HepG2 (cell line): ENCODE results near the gene ADCY1. TPM values are rescaled to one million over a fixed set of nuclear protein-coding genes. Genes with fewer than 3 reads are reported as not detected.

Source experiments
- ARNT2 ChIP-seq: sonication (generic); formaldehyde crosslinking; IDR thresholded peaks from 2 replicates; pipeline ENCODE4 v1.8.0; 2022; ENCODE audit warnings: mild to moderate bottlenecking, low read depth, missing genetic modification reagents, moderate library complexity
- EP300 ChIP-seq, 3 experiments: sonication (generic) in 1 of 3; formaldehyde crosslinking in 1 of 3; IDR thresholded peaks; 2 replicates each; pipeline versions ENCODE4 v1.5.1 to v1.6.1; 2011 to 2020; ENCODE audit warnings: low read depth in 2 of 3, low read length in 2 of 3, borderline replicate concordance in 1 of 3, improper control_type of control experiment in 1 of 3, mild to moderate bottlenecking in 1 of 3, missing genetic modification reagents in 1 of 3, moderate library complexity in 1 of 3
- HES4 ChIP-seq: sonication (generic); formaldehyde crosslinking; IDR thresholded peaks from 2 replicates; pipeline ENCODE4 v1.9.0; 2021; ENCODE audit warnings: mild to moderate bottlenecking, missing genetic modification reagents, borderline replicate concordance
- RBAK ChIP-seq: sonication (generic); formaldehyde crosslinking; IDR thresholded peaks from 2 replicates; pipeline ENCODE4 v1.5.1; 2020; ENCODE audit warnings: mild to moderate bottlenecking, missing genetic modification reagents
- RCOR2 ChIP-seq: IDR thresholded peaks from 2 replicates; pipeline ENCODE4 v1.6.1; 2016; ENCODE audit warnings: missing biosample characterization, missing genetic modification reagents
- SRSF1 ChIP-seq: fragments of 200-400 bp; formaldehyde crosslinking; optimal IDR thresholded peaks from 2 replicates; pipeline ENCODE3; 2017; ENCODE audit warnings: mild to moderate bottlenecking, low read depth, low read length, moderate library complexity
- ZNF75D ChIP-seq: sonication (generic); formaldehyde crosslinking; IDR thresholded peaks from 2 replicates; pipeline ENCODE4 v1.8.1; 2023; ENCODE audit warnings: missing genetic modification reagents, mild to moderate bottlenecking, borderline replicate concordance
- ZSCAN25 ChIP-seq: sonication (generic); formaldehyde crosslinking; IDR thresholded peaks from 2 replicates; pipeline ENCODE4 v1.8.0; 2022; ENCODE audit warnings: mild to moderate bottlenecking, missing genetic modification reagents
- polyA plus RNA-seq, 8 experiments: library from polyadenylated mRNA; depleted of rRNA in 3 of 8; stranded (reverse) in 7 of 8; unstranded in 1 of 8; fragments of >200 nt; fragmentation: Illumina TruSeq in 4 of 8; extraction: Trizol in 4 of 8; gene quantifications; 2 replicates each; pipeline versions ENCODE4 v1.2.1 to v1.2.3, GENCODE V29; 2011 to 2016; ENCODE audit warnings: low read depth in 4 of 8, missing spikeins in 1 of 8, mixed read lengths in 1 of 8; ENCODE audit not compliant: insufficient read depth in 1 of 8
- total RNA-seq, 5 experiments: library from RNA; depleted of rRNA; stranded (reverse); fragments of >200 nt; fragmentation: Illumina TruSeq; extraction: Trizol; gene quantifications; 2 replicates each; pipeline ENCODE4 v1.2.3, GENCODE V29; 2016; ENCODE audit warnings: low read depth in 1 of 5
- TF ChIP-seq, protein P1 (sequence below): sonication (generic); formaldehyde crosslinking; IDR thresholded peaks from 2 replicates; pipeline ENCODE4 v1.4.0; 2020; ENCODE audit warnings: missing genetic modification reagents
- TF ChIP-seq, protein P2 (sequence below): sonication (generic); formaldehyde crosslinking; conservative IDR thresholded peaks from 2 replicates; pipeline ENCODE4 v1.4.0; 2020; ENCODE audit warnings: missing genetic modification reagents
- TF ChIP-seq, protein P3 (sequence below): sonication (generic); formaldehyde crosslinking; IDR thresholded peaks from 2 replicates; pipeline ENCODE4 v1.5.0; 2020; ENCODE audit warnings: missing genetic modification reagents

Gene ADCY1
- total and polyA plus RNA-seq, 2 of the 13 experiments (the other 11 are each of a cell fraction or from before 2014, with no cell fraction given), result 0.80 to 1.2 TPM

DNA sequence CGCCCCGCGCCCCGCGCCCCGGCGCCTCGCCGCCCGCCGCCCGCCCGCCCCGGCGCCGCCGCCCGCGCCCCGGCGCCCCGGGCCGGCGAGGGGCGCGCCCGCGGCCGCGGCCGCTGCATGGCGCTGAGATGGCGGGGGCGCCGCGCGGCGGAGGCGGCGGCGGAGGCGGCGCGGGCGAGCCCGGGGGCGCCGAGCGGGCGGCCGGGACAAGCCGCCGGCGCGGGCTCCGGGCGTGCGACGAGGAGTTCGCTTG, 174 bp downstream of the ADCY1 start (continued):
- TF ChIP-seq, protein P1, sequence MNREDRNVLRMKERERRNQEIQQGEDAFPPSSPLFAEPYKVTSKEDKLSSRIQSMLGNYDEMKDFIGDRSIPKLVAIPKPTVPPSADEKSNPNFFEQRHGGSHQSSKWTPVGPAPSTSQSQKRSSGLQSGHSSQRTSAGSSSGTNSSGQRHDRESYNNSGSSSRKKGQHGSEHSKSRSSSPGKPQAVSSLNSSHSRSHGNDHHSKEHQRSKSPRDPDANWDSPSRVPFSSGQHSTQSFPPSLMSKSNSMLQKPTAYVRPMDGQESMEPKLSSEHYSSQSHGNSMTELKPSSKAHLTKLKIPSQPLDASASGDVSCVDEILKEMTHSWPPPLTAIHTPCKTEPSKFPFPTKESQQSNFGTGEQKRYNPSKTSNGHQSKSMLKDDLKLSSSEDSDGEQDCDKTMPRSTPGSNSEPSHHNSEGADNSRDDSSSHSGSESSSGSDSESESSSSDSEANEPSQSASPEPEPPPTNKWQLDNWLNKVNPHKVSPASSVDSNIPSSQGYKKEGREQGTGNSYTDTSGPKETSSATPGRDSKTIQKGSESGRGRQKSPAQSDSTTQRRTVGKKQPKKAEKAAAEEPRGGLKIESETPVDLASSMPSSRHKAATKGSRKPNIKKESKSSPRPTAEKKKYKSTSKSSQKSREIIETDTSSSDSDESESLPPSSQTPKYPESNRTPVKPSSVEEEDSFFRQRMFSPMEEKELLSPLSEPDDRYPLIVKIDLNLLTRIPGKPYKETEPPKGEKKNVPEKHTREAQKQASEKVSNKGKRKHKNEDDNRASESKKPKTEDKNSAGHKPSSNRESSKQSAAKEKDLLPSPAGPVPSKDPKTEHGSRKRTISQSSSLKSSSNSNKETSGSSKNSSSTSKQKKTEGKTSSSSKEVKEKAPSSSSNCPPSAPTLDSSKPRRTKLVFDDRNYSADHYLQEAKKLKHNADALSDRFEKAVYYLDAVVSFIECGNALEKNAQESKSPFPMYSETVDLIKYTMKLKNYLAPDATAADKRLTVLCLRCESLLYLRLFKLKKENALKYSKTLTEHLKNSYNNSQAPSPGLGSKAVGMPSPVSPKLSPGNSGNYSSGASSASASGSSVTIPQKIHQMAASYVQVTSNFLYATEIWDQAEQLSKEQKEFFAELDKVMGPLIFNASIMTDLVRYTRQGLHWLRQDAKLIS (CRISPR knock-in tag), result no peak
- TF ChIP-seq, protein P2, sequence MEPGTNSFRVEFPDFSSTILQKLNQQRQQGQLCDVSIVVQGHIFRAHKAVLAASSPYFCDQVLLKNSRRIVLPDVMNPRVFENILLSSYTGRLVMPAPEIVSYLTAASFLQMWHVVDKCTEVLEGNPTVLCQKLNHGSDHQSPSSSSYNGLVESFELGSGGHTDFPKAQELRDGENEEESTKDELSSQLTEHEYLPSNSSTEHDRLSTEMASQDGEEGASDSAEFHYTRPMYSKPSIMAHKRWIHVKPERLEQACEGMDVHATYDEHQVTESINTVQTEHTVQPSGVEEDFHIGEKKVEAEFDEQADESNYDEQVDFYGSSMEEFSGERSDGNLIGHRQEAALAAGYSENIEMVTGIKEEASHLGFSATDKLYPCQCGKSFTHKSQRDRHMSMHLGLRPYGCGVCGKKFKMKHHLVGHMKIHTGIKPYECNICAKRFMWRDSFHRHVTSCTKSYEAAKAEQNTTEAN (CRISPR knock-in tag), result no peak
- TF ChIP-seq HES4 (CRISPR knock-in tag), result no peak
- TF ChIP-seq, protein P3, sequence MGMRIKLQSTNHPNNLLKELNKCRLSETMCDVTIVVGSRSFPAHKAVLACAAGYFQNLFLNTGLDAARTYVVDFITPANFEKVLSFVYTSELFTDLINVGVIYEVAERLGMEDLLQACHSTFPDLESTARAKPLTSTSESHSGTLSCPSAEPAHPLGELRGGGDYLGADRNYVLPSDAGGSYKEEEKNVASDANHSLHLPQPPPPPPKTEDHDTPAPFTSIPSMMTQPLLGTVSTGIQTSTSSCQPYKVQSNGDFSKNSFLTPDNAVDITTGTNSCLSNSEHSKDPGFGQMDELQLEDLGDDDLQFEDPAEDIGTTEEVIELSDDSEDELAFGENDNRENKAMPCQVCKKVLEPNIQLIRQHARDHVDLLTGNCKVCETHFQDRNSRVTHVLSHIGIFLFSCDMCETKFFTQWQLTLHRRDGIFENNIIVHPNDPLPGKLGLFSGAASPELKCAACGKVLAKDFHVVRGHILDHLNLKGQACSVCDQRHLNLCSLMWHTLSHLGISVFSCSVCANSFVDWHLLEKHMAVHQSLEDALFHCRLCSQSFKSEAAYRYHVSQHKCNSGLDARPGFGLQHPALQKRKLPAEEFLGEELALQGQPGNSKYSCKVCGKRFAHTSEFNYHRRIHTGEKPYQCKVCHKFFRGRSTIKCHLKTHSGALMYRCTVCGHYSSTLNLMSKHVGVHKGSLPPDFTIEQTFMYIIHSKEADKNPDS (CRISPR knock-in tag), result no peak
- no peak for TF ChIP-seq RCOR2
- TF ChIP-seq EP300 (IDR thresholded peaks at IDR 0.05; ENCODE audit: low read depth in 2 of 2, low read length in 2 of 2), result no peak
- TF ChIP-seq EP300 (CRISPR knock-in tag; IDR thresholded peaks at IDR 0.05; ENCODE audit: borderline replicate concordance), result no peak
- TF ChIP-seq RBAK, result no peak
- TF ChIP-seq ZNF75D (CRISPR knock-in tag), result no peak
- no peak for TF ChIP-seq ARNT2 (CRISPR knock-in tag)
- TF ChIP-seq SRSF1, result no peak
- TF ChIP-seq ZSCAN25 (CRISPR knock-in tag), result no peak
